ENCODE measurements around the gene CENPE. TPM values are rescaled to one million over a fixed set of nuclear protein-coding genes. Genes with fewer than 3 reads are reported as not detected.

Gene CENPE
- total RNA-seq, 1 experiment from 2014 or later, result 23.5 TPM

- Mint-ChIP-seq H3K9me3 (ENCODE audit: low read depth, unreplicated experiment) (no peaks in the 10 kb centered on the region), H3K27ac (ENCODE audit: unreplicated experiment) (no peak overlapping the region), H3K4me1 (ENCODE audit: low read depth, unreplicated experiment) (peaks cover 14% of the 10 kb centered on the region), H3K36me3 (ENCODE audit: insufficient read depth, unreplicated experiment) (no peaks in the 10 kb centered on the region), H3K27me3 (ENCODE audit: unreplicated experiment) (no peaks in the 10 kb centered on the region), H3K4me3 (ENCODE audit: low read depth, unreplicated experiment) (no peak overlapping the region)
- no peak for DNase-seq
- intact Hi-C loops (cut with micrococcal nuclease; ENCODE audit: unreplicated experiment), result loop anchor here (5.0 kb wide), 1 partner anchor 653 kb away; no protein-coding TSS in a partner anchor
- no TSS peak for BruUV-seq (replicated peaks)
- CTCF ChIA-PET, result no interaction called here
- no peak for TF ChIP-seq CTCF (IDR thresholded peaks at IDR 0.05; ENCODE audit: unreplicated experiment)
Measured at GRCh38 chr4:103100691-103101090, 97.5 kb downstream of the CENPE start.

- Mint-ChIP-seq H3K27me3 (ENCODE audit: unreplicated experiment) (no peaks in the 10 kb centered on the region), H3K36me3 (ENCODE audit: insufficient read depth, unreplicated experiment) (no peaks in the 10 kb centered on the region), H3K9me3 (ENCODE audit: low read depth, unreplicated experiment) (no peaks in the 10 kb centered on the region), H3K27ac (ENCODE audit: unreplicated experiment) (no peak within 1 kb of the TSS), H3K4me3 (ENCODE audit: low read depth, unreplicated experiment) (peak within 1 kb of the TSS; percentile 39), H3K4me1 (ENCODE audit: low read depth, unreplicated experiment) (peaks cover 14% of the 10 kb centered on the region)
- BruUV-seq (replicated peaks), result no TSS peak
- intact Hi-C loops (cut with micrococcal nuclease; ENCODE audit: unreplicated experiment), result loop anchor here (5.0 to 10.0 kb wide), 3 partner anchors 275 to 668 kb away; partner anchors contain the start of gene UBE2D3
- DNase-seq, result peak; percentile 11
- TF ChIP-seq CTCF (IDR thresholded peaks at IDR 0.05; ENCODE audit: unreplicated experiment), result peak; percentile 21
- CTCF ChIA-PET, result interaction anchor here (0.9 to 1.4 kb wide), 3 partner anchors 53 to 479 kb away, joined by 3 to 4 read pairs (median 3); partner anchors contain the start of gene UBE2D3
Measured at GRCh38 chr4:103099691-103100392, 98.3 kb downstream of the CENPE start, which contains the start of gene BDH2. Gene BDH2, minus strand, starts transcription at chr4:103099834. Its CDS starts 3,580 bp downstream, at chr4:103096254.

GRCh38 chr4:103098756-103099440 is 99.2 kb downstream of the CENPE start:
- Mint-ChIP-seq H3K4me3 (ENCODE audit: low read depth, unreplicated experiment) (peak overlapping the region; percentile 39), H3K4me1 (ENCODE audit: low read depth, unreplicated experiment) (peaks cover 14% of the 10 kb centered on the region), H3K27me3 (ENCODE audit: unreplicated experiment) (no peaks in the 10 kb centered on the region), H3K9me3 (ENCODE audit: low read depth, unreplicated experiment) (no peaks in the 10 kb centered on the region), H3K27ac (ENCODE audit: unreplicated experiment) (no peak overlapping the region), H3K36me3 (ENCODE audit: insufficient read depth, unreplicated experiment) (no peaks in the 10 kb centered on the region)
- CTCF ChIA-PET, result interaction anchor here (0.9 to 1.4 kb wide), 2 partner anchors 271 to 478 kb away, joined by 3 to 4 read pairs; partner anchors contain the start of gene UBE2D3
- intact Hi-C loops (cut with micrococcal nuclease; ENCODE audit: unreplicated experiment), result loop anchor here (5.0 to 10.0 kb wide), 2 partner anchors 274 to 667 kb away; partner anchors contain the start of gene UBE2D3
- no peak for DNase-seq
- TF ChIP-seq CTCF (IDR thresholded peaks at IDR 0.05; ENCODE audit: unreplicated experiment), result no peak
- no TSS peak for BruUV-seq (replicated peaks)

- H3K9me3 Mint-ChIP-seq (ENCODE audit: low read depth, unreplicated experiment), result no peaks in the 10 kb centered on the region
- no peaks in the 10 kb centered on the region for H3K36me3 Mint-ChIP-seq (ENCODE audit: insufficient read depth, unreplicated experiment)
- TF ChIP-seq CTCF (IDR thresholded peaks at IDR 0.05; ENCODE audit: unreplicated experiment), result no peak
- DNase-seq, result no peak
- intact Hi-C loops (cut with micrococcal nuclease; ENCODE audit: unreplicated experiment), result loop anchor here (5.0 to 10.0 kb wide), 2 partner anchors 274 to 666 kb away; partner anchors contain the start of gene UBE2D3
- no peaks in the 10 kb centered on the region for H3K27me3 Mint-ChIP-seq (ENCODE audit: unreplicated experiment)
- no TSS peak for BruUV-seq (replicated peaks)
- no peak overlapping the region for H3K4me3 Mint-ChIP-seq (ENCODE audit: low read depth, unreplicated experiment)
- no peak overlapping the region for H3K27ac Mint-ChIP-seq (ENCODE audit: unreplicated experiment)
- peaks cover 14% of the 10 kb centered on the region for H3K4me1 Mint-ChIP-seq (ENCODE audit: low read depth, unreplicated experiment)
- CTCF ChIA-PET, result no interaction called here
Measured at GRCh38 chr4:103098341-103098740, 99.8 kb downstream of the CENPE start.
